Fibroblast of skin of scalp (primary cell): ENCODE measurements around the gene CD81.

Experiments used
- DNase-seq: peaks from one replicate; pipeline ENCODE4 v3.0.0-alpha.2; 2013

The CD81 gene

DNA sequence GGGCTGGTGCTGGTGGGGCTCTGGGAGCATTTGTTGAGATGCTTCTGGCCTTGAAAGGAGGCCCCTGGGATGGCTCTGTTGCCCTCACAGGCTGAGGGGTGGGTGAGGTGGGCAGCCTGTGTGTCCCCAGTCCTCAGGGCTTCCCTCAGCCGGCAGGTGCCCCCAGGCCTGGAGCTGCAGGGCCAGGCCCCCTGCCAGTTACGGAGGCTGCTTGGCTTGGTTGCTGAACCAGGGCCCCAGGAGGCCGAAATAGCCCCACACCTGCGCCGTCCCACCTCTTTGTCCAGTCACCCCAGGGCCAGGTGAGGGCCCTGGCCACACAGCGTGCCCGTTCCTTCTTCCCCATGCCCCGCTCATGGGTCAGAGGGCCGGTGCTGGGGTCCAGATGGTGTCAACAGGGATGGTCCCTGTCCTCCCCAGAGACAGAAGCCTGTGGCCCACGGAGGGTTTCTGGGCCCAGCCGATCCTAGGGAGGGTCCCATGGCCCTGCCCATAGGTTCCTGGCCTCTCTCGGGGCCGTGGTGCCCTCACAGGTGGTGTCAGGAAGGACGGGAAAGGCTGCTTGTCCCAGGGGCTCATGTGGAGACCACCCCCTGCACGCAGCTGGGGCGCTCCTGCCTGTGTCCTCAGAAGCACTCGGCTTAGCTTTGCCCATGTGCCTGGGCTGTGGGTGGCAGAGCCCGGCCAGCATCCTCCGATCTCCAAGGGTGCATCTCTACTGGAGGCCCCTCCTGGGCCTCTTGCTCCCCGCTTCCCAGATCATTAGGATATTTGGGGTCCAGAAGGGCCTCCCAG, 14.3 kb downstream of the CD81 start:
- no peak for DNase-seq

DNA sequence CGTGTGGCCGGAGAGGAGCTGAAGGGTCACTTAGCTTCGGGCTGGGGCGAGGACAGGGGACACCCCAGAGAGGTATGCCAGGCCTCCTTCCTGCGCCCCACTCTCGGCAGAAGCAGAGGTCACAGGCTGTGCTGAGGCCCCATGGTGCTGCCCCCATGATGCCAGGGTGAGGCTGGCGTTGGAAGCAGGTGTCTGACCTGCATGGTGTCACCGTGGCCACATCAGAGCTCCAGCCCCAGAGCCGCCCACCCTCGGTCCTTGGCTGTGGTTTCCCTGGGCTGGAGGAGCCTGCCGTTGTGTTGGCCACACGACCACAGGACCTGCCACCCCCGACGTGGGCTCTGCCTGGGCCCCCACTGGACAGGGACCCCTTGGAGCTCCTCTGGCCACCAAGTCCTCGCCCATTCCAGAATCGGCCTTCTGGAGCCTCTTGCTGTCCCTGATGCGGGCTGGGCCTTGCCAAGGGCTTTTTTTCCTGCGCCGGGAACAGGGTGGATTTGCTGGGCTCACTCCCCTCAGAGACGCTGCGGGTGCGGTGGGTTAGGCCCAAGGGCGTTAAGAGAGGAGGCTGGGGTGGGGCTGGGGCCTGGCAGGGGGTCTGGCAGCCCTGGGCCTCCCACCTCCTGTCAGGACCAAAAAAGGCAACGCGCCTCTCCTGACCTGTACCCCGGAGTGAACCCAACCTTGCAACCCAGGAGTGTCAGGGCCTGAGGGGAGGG, 15.3 kb downstream of the CD81 start:
- no peak for DNase-seq

DNA sequence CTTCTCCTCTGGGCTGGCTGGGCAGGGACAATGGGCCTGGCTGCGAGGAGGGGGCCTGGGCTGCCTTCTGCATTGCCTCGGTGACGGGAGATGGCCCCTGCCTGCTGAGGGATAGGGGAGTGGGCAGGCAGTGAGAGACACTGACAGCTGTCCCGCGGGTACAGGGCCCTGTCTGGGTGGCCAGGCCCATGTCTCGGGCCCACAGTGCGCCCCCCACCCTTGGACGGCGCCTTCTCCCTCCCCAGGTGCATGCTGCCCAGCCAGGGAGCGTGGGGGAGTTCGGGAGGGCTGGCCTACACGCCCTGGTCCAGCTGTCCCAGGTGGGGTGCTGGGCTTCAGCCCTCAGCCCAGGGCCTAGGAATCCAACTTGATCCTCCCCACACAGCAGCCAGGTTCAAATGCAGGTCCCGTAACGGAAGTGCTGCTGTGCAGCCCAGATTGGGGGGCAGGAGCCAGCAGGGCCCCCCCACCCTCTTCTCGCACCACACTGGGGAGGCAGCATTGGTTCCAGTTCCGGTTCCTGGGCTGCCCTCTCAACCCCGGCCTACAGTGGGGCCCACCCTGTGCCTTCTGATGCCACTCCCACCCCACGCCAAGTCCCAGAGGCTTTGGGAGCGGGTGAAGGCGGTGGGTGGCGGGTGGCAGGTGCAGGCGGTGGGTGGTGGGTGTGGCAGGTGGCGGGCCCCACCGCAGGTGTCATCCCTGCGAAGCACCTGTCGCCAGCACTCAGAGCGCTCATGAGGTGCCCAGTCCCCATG, 16.2 kb downstream of the CD81 start:
- no peak for DNase-seq

DNA sequence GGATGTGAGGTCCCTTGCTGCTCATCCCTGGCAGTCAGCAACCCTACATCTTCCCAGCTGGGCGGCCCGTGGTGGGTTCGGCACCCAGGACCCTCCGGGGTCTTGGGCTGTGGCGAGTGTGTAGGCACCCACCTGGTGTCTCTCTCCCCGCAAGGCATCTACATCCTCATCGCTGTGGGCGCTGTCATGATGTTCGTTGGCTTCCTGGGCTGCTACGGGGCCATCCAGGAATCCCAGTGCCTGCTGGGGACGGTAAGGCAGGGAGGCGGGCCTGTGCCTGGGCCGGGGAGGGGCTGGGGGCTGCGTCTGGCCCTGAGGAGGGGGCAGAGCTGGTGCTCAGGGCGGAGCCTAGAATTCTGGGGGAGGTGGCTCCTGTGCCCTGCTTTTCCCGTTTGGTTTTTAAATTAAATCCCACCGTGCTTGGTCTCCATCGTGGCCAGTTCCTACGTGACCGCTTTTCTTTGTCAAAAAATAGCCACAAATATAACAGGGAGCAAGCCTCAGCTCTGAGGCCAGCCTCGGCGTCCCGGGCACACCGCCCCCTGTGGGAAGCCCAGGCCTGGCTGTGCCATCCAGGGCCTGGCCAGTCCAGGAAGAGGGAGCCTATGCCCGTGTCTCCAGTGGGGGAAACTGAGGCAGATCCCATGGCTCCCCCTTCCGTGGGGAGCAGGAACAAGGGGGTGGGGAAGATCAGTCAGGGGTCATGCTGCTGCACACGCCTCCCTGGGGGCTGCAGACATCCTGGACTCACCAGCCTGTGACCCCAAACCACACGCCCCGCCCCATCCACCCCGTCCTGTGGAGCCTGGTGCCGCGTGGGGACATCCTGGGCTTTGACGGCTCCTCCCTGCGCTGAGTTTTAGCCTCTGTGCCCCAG, 17.1 kb downstream of the CD81 start:
- DNase-seq: no peak

- no peak for DNase-seq
These were observed 17.7 kb downstream of the CD81 start for GRCh38 chr11:2394818-2395105.

DNA sequence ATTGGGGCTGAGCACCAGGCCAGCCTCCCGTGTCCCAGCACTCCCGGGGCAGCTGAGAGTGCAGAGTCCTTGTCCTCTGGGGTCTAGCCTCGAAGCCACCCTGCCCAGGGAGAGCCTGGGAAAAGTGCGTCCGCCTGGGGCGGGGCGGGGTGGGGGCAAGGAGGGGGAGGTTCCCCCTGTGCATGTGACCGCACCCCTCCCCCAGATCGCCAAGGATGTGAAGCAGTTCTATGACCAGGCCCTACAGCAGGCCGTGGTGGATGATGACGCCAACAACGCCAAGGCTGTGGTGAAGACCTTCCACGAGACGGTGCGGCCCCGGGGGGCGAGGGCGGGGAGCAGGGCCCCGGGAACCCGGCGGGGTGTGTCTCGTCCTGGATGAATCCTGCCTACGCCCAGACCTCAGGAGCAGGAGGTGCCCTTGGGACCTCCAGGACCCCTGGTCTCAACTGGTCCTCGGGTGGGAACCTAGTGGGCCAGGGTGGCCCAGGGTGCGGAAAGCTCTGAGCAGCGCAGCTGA, 18.2 kb downstream of the CD81 start:
- no peak for DNase-seq

GRCh38 chr11:2395856-2396255, 18.7 kb downstream of the CD81 start:
- no peak for DNase-seq

DNA sequence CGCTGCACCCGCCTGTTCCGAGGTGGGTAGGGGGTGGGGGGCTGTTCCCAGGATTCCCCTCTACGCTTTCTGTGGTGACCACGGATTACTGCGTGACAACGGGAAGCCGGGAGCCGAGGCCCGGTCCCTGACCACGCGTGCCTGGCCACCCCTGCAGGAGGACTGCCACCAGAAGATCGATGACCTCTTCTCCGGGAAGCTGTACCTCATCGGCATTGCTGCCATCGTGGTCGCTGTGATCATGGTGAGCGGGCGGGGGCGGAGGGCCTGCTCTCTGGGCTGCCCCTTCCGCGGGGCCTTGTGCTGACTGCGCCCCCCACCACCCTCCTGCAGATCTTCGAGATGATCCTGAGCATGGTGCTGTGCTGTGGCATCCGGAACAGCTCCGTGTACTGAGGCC, 19.4 kb downstream of the CD81 start:
- DNase-seq: no peak

DNA sequence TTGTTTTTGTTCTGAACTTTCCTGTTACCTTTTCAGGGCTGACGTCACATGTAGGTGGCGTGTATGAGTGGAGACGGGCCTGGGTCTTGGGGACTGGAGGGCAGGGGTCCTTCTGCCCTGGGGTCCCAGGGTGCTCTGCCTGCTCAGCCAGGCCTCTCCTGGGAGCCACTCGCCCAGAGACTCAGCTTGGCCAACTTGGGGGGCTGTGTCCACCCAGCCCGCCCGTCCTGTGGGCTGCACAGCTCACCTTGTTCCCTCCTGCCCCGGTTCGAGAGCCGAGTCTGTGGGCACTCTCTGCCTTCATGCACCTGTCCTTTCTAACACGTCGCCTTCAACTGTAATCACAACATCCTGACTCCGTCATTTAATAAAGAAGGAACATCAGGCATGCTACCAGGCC, 19.9 kb downstream of the CD81 start:
- no peak for DNase-seq

DNA sequence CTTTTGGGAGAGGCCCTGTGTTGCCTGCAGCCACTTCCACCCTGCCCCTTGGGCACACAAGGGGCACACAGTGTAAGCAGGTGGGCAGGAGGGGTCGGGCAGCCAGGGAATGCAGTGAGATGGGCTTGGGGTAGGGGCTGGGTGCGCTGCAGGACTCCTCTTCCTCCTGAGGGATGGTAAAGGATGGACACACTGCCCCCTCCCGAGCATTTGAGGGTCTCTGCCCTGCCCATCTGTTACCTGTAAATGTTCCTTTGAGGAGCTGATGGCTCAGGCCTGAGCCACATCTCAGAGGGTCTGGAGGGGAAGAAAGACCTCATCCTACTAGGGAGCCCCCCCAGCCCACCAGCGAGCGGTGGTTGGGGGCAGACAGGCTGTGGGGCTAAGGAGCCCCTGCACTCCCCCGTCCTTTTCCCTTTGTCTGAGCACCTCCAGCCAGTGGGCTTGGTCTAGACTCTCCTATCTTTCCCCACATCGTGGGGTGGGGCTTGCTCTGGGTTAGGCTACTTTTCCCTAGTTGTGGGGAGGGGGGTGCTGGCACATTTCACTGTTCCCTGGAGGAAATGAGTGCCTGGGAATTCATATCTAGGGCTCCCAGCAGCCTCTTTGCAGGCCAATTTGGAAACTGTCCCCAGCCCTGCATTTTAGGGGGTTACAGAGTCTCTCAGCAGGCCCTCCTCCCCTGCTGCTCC, 21.7 kb downstream of the CD81 start:
- DNase-seq: no peak

- DNase-seq: no peak
These were observed 22.5 kb downstream of the CD81 start for GRCh38 chr11:2399488-2400068.

DNA sequence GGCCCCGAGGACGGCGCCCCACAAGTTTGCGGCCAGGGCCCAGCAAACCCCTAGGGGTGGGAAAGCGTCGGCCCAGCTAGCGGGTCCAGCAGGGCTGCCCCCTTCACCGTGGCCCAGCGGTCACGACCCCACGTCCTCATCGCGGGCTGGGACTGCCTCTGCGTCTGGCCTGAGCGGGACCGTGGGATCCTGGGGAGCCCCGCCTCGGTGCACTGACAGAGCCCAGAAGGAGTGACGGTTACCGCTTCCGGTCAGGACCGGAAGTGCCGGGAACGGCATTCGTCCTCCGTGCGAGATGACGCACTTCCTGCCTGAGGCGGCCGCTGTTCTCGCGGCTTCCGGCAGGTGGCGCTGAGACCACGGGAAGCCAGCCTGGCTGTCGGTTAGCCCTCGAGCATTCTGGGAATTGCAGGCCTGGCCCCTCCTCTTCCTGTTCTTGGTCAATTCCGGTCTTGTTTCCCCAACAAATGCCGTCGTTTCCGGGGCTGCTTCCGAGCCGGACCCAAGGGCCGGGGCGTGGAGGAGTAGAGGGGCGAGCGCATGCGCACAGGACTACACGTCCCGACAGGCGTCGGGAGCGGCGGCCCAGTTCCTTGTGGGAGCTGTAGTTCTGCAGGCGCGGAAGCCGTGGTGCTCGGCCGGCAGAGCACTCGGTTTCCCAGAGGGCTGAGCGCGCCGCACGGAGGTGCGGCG, 23.1 kb downstream of the CD81 start, which contains the start of gene TSSC4:
Gene TSSC4, plus strand, starts transcription at position 682 of the 693 bp plus-strand sequence. CDS start 1,884 bp downstream, outside the sequence.
- DNase-seq: peak; percentile 100

DNA sequence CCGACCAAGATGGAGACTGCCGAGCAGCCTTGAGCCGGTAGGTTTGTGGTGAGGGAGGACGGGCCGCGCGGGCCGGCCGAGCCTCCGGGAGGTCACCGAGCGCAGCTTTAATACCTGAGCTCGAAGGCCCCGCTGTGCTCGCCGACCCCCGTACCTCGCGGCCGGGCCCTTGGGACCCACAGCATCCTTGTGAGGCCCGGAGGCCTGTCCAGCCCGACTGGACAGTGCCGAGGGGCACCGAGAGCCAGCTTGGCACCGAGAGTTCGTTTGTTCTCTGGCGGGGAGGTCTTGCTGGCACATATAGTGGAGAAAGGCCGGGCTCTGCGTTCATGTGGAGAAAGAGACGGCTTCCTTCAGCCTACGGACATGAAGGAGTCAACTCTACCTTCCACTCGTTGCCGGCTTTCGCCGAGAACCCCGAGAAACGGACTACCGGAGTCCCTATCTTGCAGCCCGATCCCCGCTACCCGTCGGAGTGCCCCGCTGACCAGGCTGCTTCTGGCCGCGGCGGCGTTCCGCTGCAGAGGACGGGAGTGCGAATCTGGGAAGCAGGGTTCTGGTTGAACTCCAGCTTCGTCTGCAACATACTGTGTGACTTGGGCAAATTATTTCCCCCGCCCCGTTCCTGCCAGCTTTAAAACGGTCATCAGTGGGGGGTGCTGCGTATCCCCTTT, 23.8 kb downstream of the CD81 start:
- DNase-seq: no peak

- DNase-seq: no peak
These were observed 24.4 kb downstream of the CD81 start for GRCh38 chr11:2401436-2401984.

DNA sequence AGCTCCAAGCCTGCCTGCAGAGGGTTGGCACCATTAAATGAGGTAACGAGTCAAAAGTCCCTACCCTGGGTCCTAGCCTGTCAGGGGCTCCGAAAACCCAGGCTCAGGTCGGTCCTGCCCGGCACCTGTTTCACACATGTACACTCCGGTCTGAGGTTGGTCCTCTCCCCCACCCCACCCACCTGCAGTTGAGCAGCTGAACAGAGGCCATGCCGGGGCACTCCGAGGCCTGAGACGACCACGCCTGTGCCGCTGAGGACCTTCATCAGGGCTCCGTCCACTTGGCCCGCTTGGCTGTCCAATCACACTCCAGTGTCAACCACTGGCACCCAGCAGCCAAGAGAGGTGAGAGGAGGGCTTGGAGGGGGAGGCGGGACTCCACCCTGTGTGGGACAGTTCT, 25.0 kb downstream of the CD81 start:
- no peak for DNase-seq

GRCh38 chr11:2402890-2403645, 26.0 kb downstream of the CD81 start:
- no peak for DNase-seq

GRCh38 chr11:2404735-2405196, 27.7 kb downstream of the CD81 start:
- no peak for DNase-seq

DNA sequence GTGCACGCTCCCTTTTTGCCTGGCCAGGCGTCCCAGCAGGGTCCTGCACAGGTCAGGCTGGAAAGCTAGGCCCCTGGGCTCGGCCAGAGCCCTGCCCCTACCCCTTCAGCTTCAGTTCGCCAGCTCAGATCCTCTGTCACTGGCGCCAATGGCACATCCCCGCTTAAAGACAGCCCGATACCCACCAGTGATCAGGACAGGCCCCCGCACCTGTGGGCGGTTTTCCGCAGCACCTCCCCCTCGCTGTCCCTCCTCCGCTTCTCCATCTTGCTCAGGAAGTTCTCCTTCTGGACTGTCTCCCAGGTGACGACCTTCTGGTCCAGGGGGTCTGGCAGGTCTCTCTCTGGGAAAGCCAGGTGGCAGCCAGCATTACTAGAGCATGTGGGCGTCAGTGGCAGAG, 29.3 kb downstream of the CD81 start:
- no peak for DNase-seq

DNA sequence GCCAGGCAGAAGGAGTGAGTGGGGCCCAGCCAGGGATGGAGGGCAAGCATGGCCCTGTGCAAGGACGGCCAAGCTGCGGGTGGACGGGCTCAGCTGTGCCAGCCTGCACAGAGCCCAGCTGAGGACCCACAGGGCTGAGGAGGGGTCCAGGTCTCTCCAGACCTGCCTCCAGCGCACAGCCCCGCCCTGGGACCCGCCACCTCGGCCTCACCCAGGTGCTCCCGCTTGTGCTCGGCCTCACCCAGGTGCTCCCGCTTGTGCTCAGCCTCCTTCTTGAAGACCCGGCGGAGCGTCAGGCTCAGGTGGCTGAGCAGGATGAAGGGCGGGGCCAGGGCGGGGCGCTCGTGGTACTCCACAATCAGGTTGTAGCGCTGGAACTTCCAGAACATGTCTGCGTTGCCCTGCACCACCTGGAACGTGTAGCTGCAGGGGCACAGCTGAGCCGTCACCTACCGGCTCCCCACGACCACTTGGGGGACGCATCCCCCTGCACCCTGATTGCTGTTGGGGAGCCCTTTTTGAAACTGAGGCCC, 29.8 kb downstream of the CD81 start:
- no peak for DNase-seq
